Small intestine (tissue), 7 donors: ENCODE results near the gene UPF1. TPM values are rescaled to one million over a fixed set of nuclear protein-coding genes. Genes with fewer than 3 reads are reported as not detected.

Source experiments
- DNase-seq, 2 donors: peaks; one replicate each; pipeline versions ENCODE4 v3.0.0 to v3.0.0-alpha.2; 2013
- FAIRE-seq: peaks from 2 replicates; lab custom pipeline; 2012; peaks lifted over from hg19 to GRCh38; lab: Jason Lieb, UNC
- H3K27ac ChIP-seq, 3 donors: one replicate each; pipeline ENCODE4 v1.5.1; 2013; ENCODE audit warnings: low read length in 2 of 3, mild to moderate bottlenecking in 2 of 3, control low read depth in 1 of 3, inconsistent platforms in 1 of 3, low read depth in 1 of 3, moderate library complexity in 1 of 3
- H3K27me3 ChIP-seq, 3 donors: one replicate each; pipeline ENCODE4 v1.6.1; 2013; ENCODE audit warnings: low read length in 3 of 3, inconsistent platforms in 1 of 3; ENCODE audit not compliant: control insufficient read depth in 3 of 3, insufficient read depth in 3 of 3
- H3K36me3 ChIP-seq, 3 donors: one replicate each; pipeline ENCODE4 v1.6.1; 2013; ENCODE audit warnings: low read length in 3 of 3, inconsistent platforms in 1 of 3, low read depth in 1 of 3, mild to moderate bottlenecking in 1 of 3, moderate library complexity in 1 of 3; ENCODE audit not compliant: control insufficient read depth in 3 of 3, insufficient read depth in 2 of 3
- H3K4me1 ChIP-seq, 3 donors: one replicate each; pipeline ENCODE4 v1.6.1; 2013; ENCODE audit warnings: low read length in 2 of 3, inconsistent platforms in 1 of 3, low read depth in 1 of 3, mild to moderate bottlenecking in 1 of 3, moderate library complexity in 1 of 3; ENCODE audit not compliant: control insufficient read depth in 3 of 3, insufficient read depth in 2 of 3
- H3K4me3 ChIP-seq, 3 donors: one replicate each; pipeline ENCODE4 v1.5.1; 2013; ENCODE audit warnings: low read length in 3 of 3, control low read depth in 1 of 3, inconsistent platforms in 1 of 3, low read depth in 1 of 3, mild to moderate bottlenecking in 1 of 3, moderate library complexity in 1 of 3
- H3K9me3 ChIP-seq, 2 donors: one replicate each; pipeline ENCODE4 v1.6.1; 2013; ENCODE audit warnings: low read depth in 1 of 2, low read length in 1 of 2; ENCODE audit not compliant: control insufficient read depth in 2 of 2, insufficient read depth in 1 of 2
- WGBS, 3 donors: extraction: QIAGEN DNeasy Blood & Tissue Kit; methylation state at CpG; one replicate each; pipeline ENCODE4 v1.1.7; 2013; 5-methylcytosine and 5-hydroxymethylcytosine counted together
- polyA plus RNA-seq, 4 donors: library from polyadenylated mRNA; stranded (reverse) in 3 of 4; unstranded in 1 of 4; fragments of 200-250 nt in 3 of 4; fragments of 120-200 nt in 1 of 4; gene quantifications; one replicate each; pipeline versions ENCODE4 v1.2.1 to v1.2.3, GENCODE V29; 2013
- donor health status: healthy with polysubstance abuse.
- donor health status: control.
- donor health status: control.
- donor health status: Bipolar disorder and iron deficiency.
- donor health status: healthy.

UPF1 gene
- polyA plus RNA-seq, 4 donors: 37.6 to 55.1 (median 41.8) TPM

DNA sequence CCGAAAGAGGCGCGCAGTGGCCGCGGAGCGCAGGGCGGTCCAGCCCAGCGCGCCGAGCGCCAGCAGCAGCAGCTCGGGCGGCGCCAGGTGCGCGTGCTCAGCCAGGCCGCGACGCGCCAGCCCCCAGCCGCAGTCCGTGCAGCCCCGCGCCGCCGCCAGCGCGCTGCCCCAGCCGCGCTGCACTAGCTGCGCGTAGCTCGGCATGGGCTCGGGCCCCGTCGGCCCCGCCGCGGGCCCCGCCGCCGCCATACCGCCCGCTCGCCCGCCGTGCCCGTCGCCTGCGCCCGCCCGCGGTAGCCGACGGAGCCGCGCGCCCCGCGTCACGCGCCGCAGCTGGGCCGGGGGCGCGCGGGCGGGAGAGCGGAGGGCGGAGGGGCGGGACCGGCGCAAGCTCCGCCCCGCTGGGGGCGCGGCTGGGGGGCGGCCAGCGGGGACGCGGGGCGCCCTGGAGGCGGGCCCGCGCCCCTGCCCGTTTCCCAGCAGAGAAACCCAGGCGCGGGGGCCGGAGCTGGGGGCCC, 64.1 kb downstream of the UPF1 start, which contains the start of gene CERS1:
Gene CERS1, minus strand, starts transcription at position 335 of the 518 bp plus-strand sequence. Its CDS starts 86 bp downstream, at position 249.
- peak within 1 kb of the TSS in 2 of 3 donors; percentile 40 to 43 for H3K4me3 ChIP-seq
- no peak for FAIRE-seq
- 1 to 3% (median 2%) methylated on average over 17 to 89 of the region's 89 CpGs for WGBS, 3 donors

DNA sequence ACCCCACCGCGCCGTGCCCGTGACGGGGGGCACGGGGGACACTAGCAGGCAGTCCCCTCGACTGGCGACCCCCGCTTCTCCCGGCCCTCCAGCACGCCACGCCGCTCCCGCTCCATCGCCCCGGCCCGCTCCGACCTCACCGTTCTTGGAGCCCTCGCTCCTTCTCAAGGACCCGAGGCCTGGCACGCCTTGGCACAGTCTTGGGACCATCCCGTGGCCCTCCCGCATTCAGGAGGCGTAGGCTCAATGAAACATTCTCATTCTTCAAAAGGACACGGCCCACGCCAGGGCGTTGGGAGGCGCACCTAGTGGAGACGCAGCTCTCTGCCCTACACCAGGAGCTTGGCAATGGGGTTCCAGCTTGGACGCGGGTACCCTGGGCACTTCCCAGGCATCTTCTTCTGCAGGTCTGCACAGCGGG, 64.7 kb downstream of the UPF1 start:
- Histone ChIP-seq H3K36me3 (peaks cover 5 to 28% (median 5%) of the 10 kb centered on the region in 3 donors), H3K27ac (no peak overlapping the region), H3K4me3 (no peak overlapping the region), H3K4me1 (peaks cover 2 to 18% (median 2%) of the 10 kb centered on the region in 3 donors), H3K9me3 (no peaks in the 10 kb centered on the region), H3K27me3 (peaks cover 7 to 26% (median 22%) of the 10 kb centered on the region in 3 donors)
- DNase-seq: no peak
- WGBS, 3 donors: 16 to 20% (median 18%) methylated on average over 22 to 33 of the region's 33 CpGs
- no peak for FAIRE-seq

More for the DNA sequence above, 64.1 kb downstream of the UPF1 start, which contains the start of gene CERS1:
- no peaks in the 10 kb centered on the region for H3K9me3 ChIP-seq
- H3K27me3 ChIP-seq: peaks cover 7 to 26% (median 22%) of the 10 kb centered on the region in 3 donors
- no peak within 1 kb of the TSS for H3K27ac ChIP-seq
- peak in 1 of 2 donors; percentile 51 for DNase-seq
- peaks cover 5 to 23% (median 5%) of the 10 kb centered on the region in 3 donors for H3K36me3 ChIP-seq
- peaks cover 2 to 18% (median 2%) of the 10 kb centered on the region in 3 donors for H3K4me1 ChIP-seq

DNA sequence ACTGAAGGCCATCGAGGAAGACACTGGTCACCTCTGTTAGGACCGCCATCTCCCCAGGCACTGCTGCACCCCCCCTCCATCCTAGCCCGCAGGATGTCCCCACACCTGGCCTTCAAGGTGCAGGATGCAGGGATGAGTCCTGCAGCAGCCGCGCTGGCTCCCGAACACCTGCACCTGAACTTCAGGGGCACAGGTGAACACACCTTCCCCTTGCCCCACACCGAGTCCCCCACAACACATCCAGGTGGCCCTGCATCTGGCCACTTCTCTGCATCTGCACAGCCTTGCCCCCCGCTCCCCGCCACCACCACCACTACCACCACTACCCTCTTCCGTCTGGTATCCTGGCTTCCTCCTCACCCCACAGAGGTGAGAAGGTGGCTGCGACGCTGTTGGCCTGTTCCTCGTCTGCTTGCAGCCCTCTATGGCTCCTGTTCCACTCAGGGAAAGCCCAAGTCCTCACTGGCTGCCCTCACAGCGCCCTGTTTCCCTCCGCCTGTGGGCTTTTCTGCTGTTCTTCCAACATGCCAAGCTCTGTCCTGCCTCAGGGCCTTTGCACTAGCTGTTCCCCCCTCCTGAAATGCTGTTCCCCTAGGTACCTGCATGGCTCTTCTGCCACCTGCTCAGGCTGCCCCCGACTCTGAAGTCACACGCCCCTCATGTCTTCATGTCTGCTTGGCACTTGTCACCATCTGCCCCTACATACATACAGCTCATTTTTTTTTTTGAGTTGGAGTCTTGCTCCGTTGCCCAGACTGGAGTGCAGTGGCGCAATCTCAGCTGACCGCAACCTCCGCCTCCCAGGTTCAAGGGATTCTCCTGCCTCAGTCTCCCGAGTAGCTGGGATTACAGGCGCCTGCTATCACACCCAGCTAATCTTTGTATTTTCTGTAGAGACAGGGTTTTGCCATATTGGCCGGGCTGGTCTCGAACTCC, 65.6 kb downstream of the UPF1 start:
- WGBS, 3 donors: 77 to 89% (median 79%) methylated on average over 25 of the region's 25 CpGs
- Histone ChIP-seq H3K4me3 (no peak overlapping the region), H3K4me1 (peaks cover 2 to 18% (median 2%) of the 10 kb centered on the region in 3 donors), H3K27me3 (peaks cover 7 to 26% (median 22%) of the 10 kb centered on the region in 3 donors), H3K9me3 (no peaks in the 10 kb centered on the region), H3K36me3 (peaks cover 5 to 30% (median 5%) of the 10 kb centered on the region in 3 donors), H3K27ac (no peak overlapping the region)
- FAIRE-seq (no peak), DNase-seq (no peak)

DNA sequence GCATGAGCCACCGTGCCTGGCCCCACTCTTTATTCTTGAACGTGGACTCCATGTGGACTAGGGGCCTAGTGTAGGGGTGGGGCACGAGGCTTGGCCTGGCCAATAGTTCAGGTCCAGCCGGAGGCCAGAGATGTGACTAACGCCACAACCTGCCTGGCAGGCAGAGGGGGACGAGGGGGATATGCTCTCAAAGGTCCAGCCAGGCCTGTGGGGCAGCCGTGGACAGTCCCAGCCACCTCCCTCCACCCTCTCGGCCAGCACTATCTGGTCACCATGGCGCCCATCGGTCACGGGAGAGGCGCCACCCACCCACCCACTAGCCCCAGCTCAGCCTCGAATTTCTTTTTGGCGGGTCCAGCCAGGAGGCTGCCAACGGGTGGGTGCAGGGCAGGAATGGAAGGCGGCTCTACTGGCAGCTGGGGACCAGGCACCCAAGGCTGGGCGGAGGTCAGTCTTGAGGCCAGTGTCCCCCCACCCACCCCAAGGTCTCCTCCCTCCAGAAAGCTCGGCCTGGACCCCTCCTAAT, 66.4 kb downstream of the UPF1 start:
- Histone ChIP-seq H3K36me3 (peaks cover 7 to 35% (median 10%) of the 10 kb centered on the region in 3 donors), H3K27ac (no peak overlapping the region), H3K4me1 (peaks cover 2 to 18% (median 2%) of the 10 kb centered on the region in 3 donors), H3K9me3 (no peaks in the 10 kb centered on the region), H3K27me3 (peaks cover 7 to 24% (median 22%) of the 10 kb centered on the region in 3 donors), H3K4me3 (no peak overlapping the region)
- peak; percentile 44 to 45 for DNase-seq
- 32 to 52% (median 41%) methylated on average over 18 of the region's 18 CpGs for WGBS, 3 donors
- no peak for FAIRE-seq

DNA sequence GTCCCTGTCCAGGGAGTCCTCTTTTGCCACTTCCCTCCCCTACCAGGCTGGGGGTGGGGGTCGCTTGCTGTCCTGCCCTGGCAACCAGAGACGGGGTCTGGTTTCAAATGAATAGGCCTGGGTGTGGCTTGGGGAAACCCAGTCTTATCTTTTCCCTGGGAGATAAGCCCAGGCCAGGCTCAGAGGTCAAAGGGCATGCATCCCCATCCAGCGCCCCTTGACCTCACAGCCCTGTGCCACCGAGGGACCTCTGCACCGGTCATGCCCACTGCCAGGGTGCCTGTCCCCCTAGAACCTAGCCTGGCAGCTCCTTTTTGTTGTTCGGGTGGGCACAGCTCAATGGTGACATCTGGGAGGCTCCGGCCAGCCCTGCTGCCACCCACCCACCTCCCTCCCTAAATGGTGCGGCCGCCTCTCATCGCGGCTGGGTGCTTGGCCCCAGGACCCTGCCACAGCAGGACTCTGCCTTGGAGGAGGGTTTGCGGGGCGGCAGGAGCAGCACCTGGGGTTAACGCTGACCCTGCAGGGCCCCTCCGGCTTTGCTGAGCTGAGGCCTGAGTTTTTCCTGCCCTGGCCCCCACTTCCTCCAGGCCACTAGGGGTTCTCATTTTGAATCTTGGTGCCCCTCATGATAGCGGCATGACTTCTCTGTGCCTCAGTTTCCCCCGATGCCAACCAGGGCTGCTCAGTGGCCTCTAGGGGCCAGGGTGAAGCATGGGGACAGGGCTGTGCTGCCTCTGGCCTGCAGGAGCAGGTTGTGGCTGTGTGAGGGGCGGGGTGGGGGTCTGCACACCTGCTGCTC, 67.0 kb downstream of the UPF1 start:
- Histone ChIP-seq H3K27ac (no peak overlapping the region), H3K4me1 (peaks cover 2 to 18% (median 2%) of the 10 kb centered on the region in 3 donors), H3K9me3 (no peaks in the 10 kb centered on the region), H3K36me3 (peaks cover 10 to 42% (median 14%) of the 10 kb centered on the region in 3 donors), H3K27me3 (peaks cover 3 to 19% (median 18%) of the 10 kb centered on the region in 3 donors), H3K4me3 (no peak overlapping the region)
- DNase-seq (peak in 1 of 2 donors; percentile 65), FAIRE-seq (no peak)
- WGBS, 3 donors: 57 to 75% (median 69%) methylated on average over 18 of the region's 18 CpGs

DNA sequence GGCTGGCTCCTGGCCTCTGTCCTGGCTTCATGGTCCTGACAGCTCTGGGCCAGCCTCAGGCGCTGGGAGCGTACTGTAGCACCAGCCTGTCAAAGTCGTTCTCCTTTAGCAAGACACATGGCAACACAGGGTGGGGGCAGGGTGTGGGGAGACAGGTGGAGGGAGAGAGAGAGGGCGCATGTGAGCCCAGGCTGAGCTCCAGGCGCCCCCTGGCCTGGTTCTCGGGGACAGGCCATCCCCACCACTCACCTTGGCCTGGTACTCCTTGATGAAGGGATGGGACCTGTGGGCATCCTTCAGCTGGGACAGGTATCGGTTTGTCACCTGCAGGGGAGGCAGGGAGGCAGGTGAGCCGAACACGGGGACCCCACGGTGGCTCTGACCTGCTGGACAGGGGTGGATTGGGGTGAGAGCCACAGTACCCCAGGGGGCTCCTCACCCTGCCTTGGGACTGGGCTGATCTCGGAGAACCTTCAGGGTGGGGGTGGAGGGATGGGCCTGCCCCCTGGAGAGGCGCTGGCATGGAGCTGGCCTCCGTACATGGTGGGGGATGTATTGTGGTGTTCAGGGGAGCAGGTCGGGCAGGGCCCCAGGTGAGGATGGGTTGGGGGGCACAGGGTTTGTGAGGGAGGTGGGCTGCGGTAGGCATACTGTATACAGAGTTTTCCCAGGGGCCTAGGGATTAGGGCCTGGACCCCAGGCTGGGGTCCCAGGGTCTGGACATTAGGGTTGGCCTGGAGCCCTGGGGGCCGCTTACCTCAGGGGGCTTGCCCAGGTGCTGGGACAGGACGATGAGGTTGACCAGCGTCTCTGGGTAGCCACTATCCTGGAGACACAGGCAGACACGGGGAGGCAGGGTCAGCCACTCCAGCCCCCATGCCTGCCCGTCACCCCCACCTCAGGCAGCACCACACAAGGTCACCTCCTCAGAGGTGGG, 68.1 kb downstream of the UPF1 start:
- H3K36me3 ChIP-seq: peaks cover 14 to 53% (median 15%) of the 10 kb centered on the region in 3 donors
- no peak overlapping the region for H3K4me3 ChIP-seq
- 86 to 89% (median 89%) methylated on average over 17 to 20 of the region's 20 CpGs for WGBS, 3 donors

More for the DNA sequence above, 68.1 kb downstream of the UPF1 start:
- DNase-seq: no peak
- FAIRE-seq: no peak
- Histone ChIP-seq H3K4me1 (peaks cover 2 to 12% (median 2%) of the 10 kb centered on the region in 3 donors), H3K27ac (no peak overlapping the region), H3K27me3 (peaks cover 3 to 10% (median 7%) of the 10 kb centered on the region in 3 donors), H3K9me3 (no peaks in the 10 kb centered on the region)
